OCI-LY7 (cell line): Measurements from ENCODE around the gene DGKH. TPM values are rescaled to one million over a fixed set of nuclear protein-coding genes. Genes with fewer than 3 reads are reported as not detected.
A peak's percentile ranks its signal among the peaks of the same experiment; 100 is the strongest.

Experiments
- BruUV-seq: library from RNA; stranded (reverse); fragments of 400-500 nt; replicated peaks from 2 replicates; lab custom pipeline; 2021; lab: Mats Ljungman, UMichigan
- CTCF ChIA-PET: fragments of 300-600 bp; sonication (Branson Sonifier 250); formaldehyde crosslinking; loops from one replicate; lab custom pipeline; 2022; ENCODE audit warnings: antibody characterized with exemption; ENCODE audit not compliant: unreplicated experiment; lab: Charles Lee
- POLR2A ChIA-PET: fragments of 300-600 bp; sonication (Branson Sonifier 250); formaldehyde crosslinking; loops from one replicate; lab custom pipeline; 2022; ENCODE audit warnings: antibody characterized with exemption; lab: Charles Lee
- DNase-seq: peaks from one replicate; pipeline ENCODE4 v3.0.0-alpha.2; 2015; ENCODE audit warnings: low spot score
- H2AFZ ChIP-seq: fragments of 200-600 bp; sonication (generic), shearing (Covaris generic); 2 replicates; pipeline ENCODE4 v1.6.1; 2014; ENCODE audit warnings: mild to moderate bottlenecking, antibody characterized with exemption, low read length, moderate library complexity
- H3K27ac ChIP-seq: fragments of 200-600 bp; sonication (generic); 2 replicates; pipeline ENCODE4 v1.5.1; 2014; ENCODE audit warnings: mixed run types, low read depth, mild to moderate bottlenecking, moderate library complexity, low read length, inconsistent platforms; ENCODE audit not compliant: poor library complexity, severe bottlenecking
- H3K36me3 ChIP-seq: fragments of 200-600 bp; sonication (generic); 2 replicates; pipeline ENCODE4 v1.6.1; 2014; ENCODE audit warnings: mild to moderate bottlenecking, antibody characterized with exemption, low read length, moderate library complexity, mixed read lengths; ENCODE audit not compliant: insufficient read depth
- H3K4me1 ChIP-seq: fragments of 200-600 bp; sonication (generic); 2 replicates; pipeline ENCODE4 v1.5.1; 2014; ENCODE audit warnings: mild to moderate bottlenecking, low read length; ENCODE audit not compliant: insufficient read depth, poor library complexity, severe bottlenecking
- H3K4me2 ChIP-seq: fragments of 200-600 bp; sonication (generic); 2 replicates; pipeline ENCODE4 v1.6.1; 2014; ENCODE audit warnings: mild to moderate bottlenecking, low read length
- H3K4me3 ChIP-seq: fragments of 200-600 bp; sonication (generic); 2 replicates; pipeline ENCODE4 v1.5.1; 2014; ENCODE audit warnings: mild to moderate bottlenecking, low read depth, low read length; ENCODE audit not compliant: poor library complexity, severe bottlenecking
- H3K79me2 ChIP-seq: fragments of 200-600 bp; sonication (generic); 2 replicates; pipeline ENCODE4 v1.6.1; 2016; ENCODE audit warnings: low read depth, mild to moderate bottlenecking, low read length, moderate library complexity, mixed read lengths; ENCODE audit not compliant: insufficient read depth
- H3K9me2 ChIP-seq: fragments of 200-600 bp; sonication (generic); 2 replicates; pipeline ENCODE4 v1.6.1; 2016; ENCODE audit warnings: mild to moderate bottlenecking, low read length, mixed read lengths; ENCODE audit not compliant: insufficient read depth
- H3K9me3 ChIP-seq: fragments of 200-600 bp; sonication (generic); 2 replicates; pipeline ENCODE4 v1.6.1; 2014; ENCODE audit warnings: mild to moderate bottlenecking, mixed run types, low read length, mixed read lengths
- H4K20me1 ChIP-seq: fragments of 200-600 bp; sonication (generic); 2 replicates; pipeline ENCODE4 v1.6.1; 2014; ENCODE audit warnings: mild to moderate bottlenecking, antibody characterized with exemption, low read length, moderate library complexity, mixed read lengths; ENCODE audit not compliant: insufficient read depth
- EZH2phosphoT487 ChIP-seq: fragments of 200-600 bp; sonication (generic); IDR thresholded peaks from 2 replicates; pipeline ENCODE4 v1.6.1; 2018; ENCODE audit warnings: low read depth, borderline replicate concordance, mild to moderate bottlenecking, mixed run types, antibody characterized with exemption, low read length, moderate library complexity, mixed read lengths
- intact Hi-C: fragments of 100-400 bp; cut with micrococcal nuclease; formaldehyde crosslinking; loops from one replicate; pipeline ENCODE4 v1.10.0; 2022; ENCODE audit not compliant: unreplicated experiment
- total RNA-seq, 2 experiments: library from RNA; depleted of rRNA in 1 of 2; stranded (reverse); fragments of >200 nt in 1 of 2; shearing (Covaris generic) in 1 of 2; gene quantifications; 2 replicates each; pipeline ENCODE4 v1.2.3, GENCODE V29; 2014 to 2022
- TF ChIP-seq, protein P1 (sequence below): fragments of 200-600 bp; sonication (generic); conservative IDR thresholded peaks from 2 replicates; pipeline ENCODE4 v1.5.1; 2014; ENCODE audit warnings: mild to moderate bottlenecking, antibody characterized with exemption, low read length, moderate library complexity, mixed read lengths

DGKH gene
- total RNA-seq, 2 experiments from 2014 or later: 6.2 to 16.1 TPM

DNA sequence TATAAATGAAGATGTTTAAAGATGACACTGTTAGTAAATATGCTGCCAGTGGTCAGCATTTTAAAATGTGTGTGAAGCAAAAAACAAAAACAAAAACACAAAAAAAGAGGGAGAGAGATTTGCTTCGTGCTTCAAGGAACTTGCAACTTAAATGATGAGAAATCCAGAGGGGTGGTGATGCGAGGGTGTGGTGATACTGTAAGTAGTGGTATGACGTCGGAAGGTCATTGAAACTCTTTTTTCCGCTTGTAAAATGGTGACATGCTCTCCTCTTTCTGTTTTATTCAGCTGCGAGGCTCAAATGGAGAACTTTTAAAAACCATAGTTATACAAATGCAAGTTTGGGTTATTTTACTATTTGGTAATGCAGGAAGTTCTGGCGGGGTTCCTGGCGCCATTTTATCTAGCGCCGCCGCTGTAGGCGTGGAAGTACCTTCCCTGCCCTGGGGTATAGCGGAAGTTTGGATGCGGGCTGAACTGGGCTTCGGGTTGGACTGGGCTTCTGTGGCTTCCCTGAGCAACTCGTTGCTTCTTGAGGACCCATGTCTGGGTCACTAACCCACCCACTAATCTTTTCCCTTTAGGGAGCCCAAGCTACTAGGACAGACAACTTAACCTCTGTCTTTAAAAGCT is 34.8 kb downstream of the DGKH start:
- CTCF ChIA-PET: no interaction called here
- Histone ChIP-seq H4K20me1 (no peaks in the 10 kb centered on the region), H2AFZ (no peak overlapping the region), H3K4me1 (no peaks in the 10 kb centered on the region), H3K79me2 (no peaks in the 10 kb centered on the region), H3K4me3 (no peak overlapping the region), H3K9me2 (no peaks in the 10 kb centered on the region), H3K27ac (no peak overlapping the region), H3K4me2 (peak overlapping the region; percentile 30; the same call in 1 of the 2 replicates), H3K9me3 (no peaks in the 10 kb centered on the region), H3K36me3 (no peaks in the 10 kb centered on the region)
- no TSS peak for BruUV-seq
- DNase-seq: no peak
- POLR2A ChIA-PET: interaction anchor here (0.6 kb wide), 1 partner anchor 1660 kb away, joined by 3 read pairs; no protein-coding TSS in a partner anchor
- TF ChIP-seq EZH2phosphoT487: no peak
- TF ChIP-seq, protein P1, sequence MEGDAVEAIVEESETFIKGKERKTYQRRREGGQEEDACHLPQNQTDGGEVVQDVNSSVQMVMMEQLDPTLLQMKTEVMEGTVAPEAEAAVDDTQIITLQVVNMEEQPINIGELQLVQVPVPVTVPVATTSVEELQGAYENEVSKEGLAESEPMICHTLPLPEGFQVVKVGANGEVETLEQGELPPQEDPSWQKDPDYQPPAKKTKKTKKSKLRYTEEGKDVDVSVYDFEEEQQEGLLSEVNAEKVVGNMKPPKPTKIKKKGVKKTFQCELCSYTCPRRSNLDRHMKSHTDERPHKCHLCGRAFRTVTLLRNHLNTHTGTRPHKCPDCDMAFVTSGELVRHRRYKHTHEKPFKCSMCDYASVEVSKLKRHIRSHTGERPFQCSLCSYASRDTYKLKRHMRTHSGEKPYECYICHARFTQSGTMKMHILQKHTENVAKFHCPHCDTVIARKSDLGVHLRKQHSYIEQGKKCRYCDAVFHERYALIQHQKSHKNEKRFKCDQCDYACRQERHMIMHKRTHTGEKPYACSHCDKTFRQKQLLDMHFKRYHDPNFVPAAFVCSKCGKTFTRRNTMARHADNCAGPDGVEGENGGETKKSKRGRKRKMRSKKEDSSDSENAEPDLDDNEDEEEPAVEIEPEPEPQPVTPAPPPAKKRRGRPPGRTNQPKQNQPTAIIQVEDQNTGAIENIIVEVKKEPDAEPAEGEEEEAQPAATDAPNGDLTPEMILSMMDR: no peak
- intact Hi-C loops: no loop called here

DNA sequence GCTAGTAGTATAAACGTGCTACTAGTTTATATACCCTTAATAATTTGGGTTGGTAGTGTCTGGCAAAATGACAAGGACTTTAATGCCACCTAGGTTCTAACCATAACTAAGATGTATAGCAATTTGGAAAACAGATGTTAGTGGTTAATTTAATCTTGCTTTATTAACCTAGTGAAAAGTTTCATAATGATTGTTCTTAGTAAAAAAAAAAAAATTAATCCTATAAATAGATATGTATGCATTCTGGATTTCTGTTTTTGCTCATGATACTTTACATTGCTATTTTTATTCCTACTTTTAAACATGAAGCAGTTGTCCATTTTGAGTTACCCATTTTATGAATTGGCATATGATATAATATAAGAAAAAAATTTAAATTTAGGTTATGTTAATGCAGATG is 36.3 kb downstream of the DGKH start:
- no TSS peak for BruUV-seq
- Histone ChIP-seq H3K4me1 (no peaks in the 10 kb centered on the region), H3K36me3 (no peaks in the 10 kb centered on the region), H3K27ac (no peak overlapping the region), H3K4me2 (no peak overlapping the region), H3K9me3 (no peaks in the 10 kb centered on the region), H3K4me3 (no peak overlapping the region), H3K9me2 (no peaks in the 10 kb centered on the region), H4K20me1 (no peaks in the 10 kb centered on the region), H3K79me2 (no peaks in the 10 kb centered on the region), H2AFZ (no peak overlapping the region)
- DNase-seq: no peak
- POLR2A ChIA-PET: no interaction called here
- TF ChIP-seq EZH2phosphoT487: no peak
- TF ChIP-seq, protein P1: no peak
- intact Hi-C loops: no loop called here
- CTCF ChIA-PET: no interaction called here

DNA sequence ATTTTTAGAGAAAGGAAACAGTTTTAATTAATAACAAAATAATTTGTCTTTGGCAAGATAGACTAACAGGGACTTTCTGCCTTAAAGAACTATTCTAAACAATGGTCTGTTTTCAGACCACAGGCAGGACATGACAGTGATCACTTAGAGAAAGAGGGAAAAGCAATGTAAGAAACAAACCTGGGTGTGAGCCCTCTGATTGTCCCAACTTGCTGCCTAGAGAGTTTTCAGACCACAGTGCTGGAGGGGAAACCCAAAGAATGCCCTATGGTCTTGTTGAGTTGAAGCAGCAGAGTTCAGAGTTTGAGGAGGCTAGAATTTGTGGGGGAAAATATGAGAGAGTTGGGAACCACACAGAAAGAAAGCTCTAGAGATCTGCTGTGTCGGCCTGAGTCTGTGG is 38.1 kb downstream of the DGKH start:
- no peaks in the 10 kb centered on the region for H4K20me1 ChIP-seq
- BruUV-seq: no TSS peak
- no peak overlapping the region for H3K27ac ChIP-seq
- intact Hi-C loops: no loop called here
- H2AFZ ChIP-seq: no peak overlapping the region
- H3K9me3 ChIP-seq: no peaks in the 10 kb centered on the region
- H3K36me3 ChIP-seq: no peaks in the 10 kb centered on the region
- no peaks in the 10 kb centered on the region for H3K79me2 ChIP-seq
- H3K4me2 ChIP-seq: no peak overlapping the region
- POLR2A ChIA-PET: no interaction called here
- no peaks in the 10 kb centered on the region for H3K9me2 ChIP-seq
- H3K4me3 ChIP-seq: no peak overlapping the region
- no peaks in the 10 kb centered on the region for H3K4me1 ChIP-seq
- TF ChIP-seq EZH2phosphoT487: no peak
- TF ChIP-seq, protein P1: no peak
- CTCF ChIA-PET: no interaction called here
- no peak for DNase-seq
